Sigmoid colon (tissue), 4 donors: ENCODE results near the gene FLVCR2.

ENCODE experiments used
- EP300 ChIP-seq, 4 donors: sonication (generic); formaldehyde crosslinking; IDR thresholded peaks; one replicate each; pipeline ENCODE4 v1.6.1; 2017; ENCODE audit warnings: antibody characterized with exemption in 4 of 4
- POLR2AphosphoS5 ChIP-seq, 4 donors: sonication (generic); formaldehyde crosslinking; IDR thresholded peaks; one replicate each; pipeline ENCODE4 v1.6.1; 2017; ENCODE audit warnings: antibody characterized with exemption in 4 of 4
- TF ChIP-seq, protein P1 (sequence below), 4 experiments: fragments of 450-650 bp in 3 of 4; fragments of 200-600 bp in 1 of 4; IDR thresholded peaks; one replicate each; pipeline ENCODE4 v1.5.1; 2016 to 2019; ENCODE audit warnings: antibody characterized with exemption in 4 of 4, mild to moderate bottlenecking in 3 of 4, moderate library complexity in 2 of 4

DNA sequence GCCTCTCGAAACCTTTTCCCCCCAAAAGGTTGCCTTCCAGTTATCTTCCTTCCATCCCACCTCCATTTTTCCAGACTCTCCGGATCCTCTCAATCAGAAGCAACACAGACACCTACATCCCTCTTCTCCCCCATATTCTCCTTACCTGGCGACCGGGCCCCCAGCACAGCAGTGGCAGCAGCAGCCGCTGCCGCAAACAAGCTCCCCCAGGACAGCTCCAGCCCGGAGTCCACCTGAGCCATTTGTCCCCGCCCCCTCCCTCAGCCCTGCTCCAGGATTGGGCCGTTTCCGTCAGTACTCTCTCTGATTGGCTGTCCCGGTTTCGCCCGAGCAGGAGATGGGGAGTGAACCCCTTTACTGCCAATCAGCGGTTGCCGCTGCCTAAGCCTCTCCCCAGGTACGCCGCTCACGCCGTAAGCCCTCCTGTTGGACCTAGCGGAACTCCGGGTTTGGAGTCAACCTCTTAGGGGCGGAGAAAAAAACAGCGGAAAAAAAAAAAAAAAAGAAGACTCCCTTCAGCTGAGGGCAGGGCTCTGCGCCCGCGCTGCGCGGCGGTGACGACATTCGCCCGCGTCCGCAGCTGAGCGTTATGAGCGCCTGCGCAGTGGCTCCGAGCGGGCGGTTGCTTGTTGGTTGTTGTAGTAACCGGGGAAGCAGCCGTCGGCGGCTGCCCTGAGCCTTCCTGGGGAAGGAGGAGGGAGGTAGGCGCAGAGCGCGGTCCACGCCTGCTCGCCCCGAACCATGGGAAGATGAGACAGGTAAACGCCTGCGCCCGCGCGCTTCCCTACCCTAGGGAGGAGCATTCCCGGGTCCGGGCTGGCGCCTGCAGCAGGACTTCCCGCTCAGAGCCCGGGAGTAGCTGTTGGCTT lies 82.4 kb downstream of the FLVCR2 start, which contains the start of the genes ERG28 and TTLL5:
- TF ChIP-seq EP300 (IDR thresholded peaks at IDR 0.05) (no peak), POLR2AphosphoS5 (IDR thresholded peaks at IDR 0.05) (peak; percentile 31 to 65 (median 56))
- TF ChIP-seq, protein P1, sequence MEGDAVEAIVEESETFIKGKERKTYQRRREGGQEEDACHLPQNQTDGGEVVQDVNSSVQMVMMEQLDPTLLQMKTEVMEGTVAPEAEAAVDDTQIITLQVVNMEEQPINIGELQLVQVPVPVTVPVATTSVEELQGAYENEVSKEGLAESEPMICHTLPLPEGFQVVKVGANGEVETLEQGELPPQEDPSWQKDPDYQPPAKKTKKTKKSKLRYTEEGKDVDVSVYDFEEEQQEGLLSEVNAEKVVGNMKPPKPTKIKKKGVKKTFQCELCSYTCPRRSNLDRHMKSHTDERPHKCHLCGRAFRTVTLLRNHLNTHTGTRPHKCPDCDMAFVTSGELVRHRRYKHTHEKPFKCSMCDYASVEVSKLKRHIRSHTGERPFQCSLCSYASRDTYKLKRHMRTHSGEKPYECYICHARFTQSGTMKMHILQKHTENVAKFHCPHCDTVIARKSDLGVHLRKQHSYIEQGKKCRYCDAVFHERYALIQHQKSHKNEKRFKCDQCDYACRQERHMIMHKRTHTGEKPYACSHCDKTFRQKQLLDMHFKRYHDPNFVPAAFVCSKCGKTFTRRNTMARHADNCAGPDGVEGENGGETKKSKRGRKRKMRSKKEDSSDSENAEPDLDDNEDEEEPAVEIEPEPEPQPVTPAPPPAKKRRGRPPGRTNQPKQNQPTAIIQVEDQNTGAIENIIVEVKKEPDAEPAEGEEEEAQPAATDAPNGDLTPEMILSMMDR (IDR thresholded peaks at IDR 0.05), result no peak
